ENCODE data around the gene FBXL13.
"Not testable (repeated sequence)": the region's sequence is repeated elsewhere in the genome, so short reads cannot be mapped to it uniquely, and the experiment has no call there.

The FBXL13 gene

GRCh38 chr7:102849538-102849937 lies 225.1 kb downstream of the FBXL13 start:
- DNase-seq (ENCODE audit: low spot score) = no peak

- no peak for DNase-seq (ENCODE audit: low spot score)
Measured at GRCh38 chr7:102849079-102849478, 225.5 kb downstream of the FBXL13 start.

- DNase-seq (ENCODE audit: low spot score) = no peak
Measured at GRCh38 chr7:102845346-102845745, 229.2 kb downstream of the FBXL13 start.

DNA sequence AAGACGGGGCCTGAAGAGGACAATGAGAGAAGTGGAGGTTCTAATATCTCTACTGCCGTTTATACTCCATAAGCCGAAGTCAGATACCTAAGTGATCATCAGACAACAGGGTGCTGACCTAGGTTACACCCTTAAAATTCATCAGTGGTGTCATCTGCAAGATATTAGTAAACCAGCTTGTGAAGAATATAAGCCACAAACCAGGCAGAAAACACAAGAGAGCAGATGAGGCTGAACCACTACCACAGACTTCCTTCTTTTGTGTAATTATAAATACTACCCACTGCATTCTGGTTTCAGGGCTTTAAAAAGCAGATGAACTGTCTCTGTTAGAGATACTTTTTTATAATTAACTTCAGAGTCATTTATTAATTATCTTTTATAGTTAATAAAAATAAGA lies 230.7 kb downstream of the FBXL13 start:
- no peak for DNase-seq (ENCODE audit: low spot score)

GRCh38 chr7:102842284-102842683 lies 232.3 kb downstream of the FBXL13 start:
- no peak for DNase-seq (ENCODE audit: low spot score)

DNA sequence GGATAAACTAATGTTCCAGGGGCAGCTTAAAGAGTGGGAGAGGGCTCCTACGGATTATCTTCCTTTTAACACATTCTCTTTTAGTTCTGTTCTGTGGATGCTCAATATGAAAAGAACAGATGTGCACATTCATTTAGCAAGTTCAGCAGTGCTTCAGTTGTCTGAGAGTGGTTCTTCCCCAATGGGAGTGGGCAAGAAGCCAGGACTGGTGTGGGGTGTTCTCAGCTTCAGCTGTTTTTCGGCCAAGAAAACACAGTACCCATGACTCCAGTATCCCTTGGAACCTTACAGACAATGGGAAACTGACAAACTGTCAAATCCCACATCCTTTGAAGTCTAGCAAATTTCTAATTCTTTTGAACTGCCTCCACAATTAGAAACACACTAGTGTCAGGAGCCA lies 233.3 kb downstream of the FBXL13 start:
- DNase-seq (ENCODE audit: low spot score) = no peak

GRCh38 chr7:102840404-102840803 lies 234.2 kb downstream of the FBXL13 start:
- DNase-seq (ENCODE audit: low spot score) = no peak

- not testable (repeated sequence) for DNase-seq (ENCODE audit: low spot score)
Measured at GRCh38 chr7:102838572-102839101, 236.0 kb downstream of the FBXL13 start.

GRCh38 chr7:102837802-102838201 lies 236.8 kb downstream of the FBXL13 start:
- DNase-seq (ENCODE audit: low spot score) = no peak

- no peak for DNase-seq (ENCODE audit: low spot score)
Measured at GRCh38 chr7:102836977-102837376, 237.6 kb downstream of the FBXL13 start.

GRCh38 chr7:102836191-102836919 lies 238.2 kb downstream of the FBXL13 start:
- DNase-seq (ENCODE audit: low spot score) = peak; percentile 94

- DNase-seq (ENCODE audit: low spot score) = peak; percentile 96
Measured at GRCh38 chr7:102834999-102835398, 239.6 kb downstream of the FBXL13 start.

DNA sequence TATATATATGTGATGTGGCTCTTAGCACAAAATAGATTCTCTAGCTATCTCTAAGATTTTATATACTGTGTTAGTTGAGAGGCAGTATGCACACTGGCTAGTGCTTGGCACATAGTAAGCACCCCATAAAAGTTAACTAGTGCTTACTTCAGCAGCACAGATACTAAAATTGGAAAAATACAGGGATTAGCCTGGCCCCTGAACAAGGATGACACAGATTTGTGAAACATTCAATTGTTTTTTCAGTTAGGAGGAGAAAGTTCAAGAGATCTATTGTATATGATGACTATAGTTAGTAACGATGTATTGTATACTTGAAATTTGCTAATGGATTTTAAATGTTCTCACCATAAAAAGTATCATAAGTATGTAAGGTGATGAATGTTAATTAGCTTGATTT lies 240.1 kb downstream of the FBXL13 start:
- DNase-seq (ENCODE audit: low spot score) = no peak

DNA sequence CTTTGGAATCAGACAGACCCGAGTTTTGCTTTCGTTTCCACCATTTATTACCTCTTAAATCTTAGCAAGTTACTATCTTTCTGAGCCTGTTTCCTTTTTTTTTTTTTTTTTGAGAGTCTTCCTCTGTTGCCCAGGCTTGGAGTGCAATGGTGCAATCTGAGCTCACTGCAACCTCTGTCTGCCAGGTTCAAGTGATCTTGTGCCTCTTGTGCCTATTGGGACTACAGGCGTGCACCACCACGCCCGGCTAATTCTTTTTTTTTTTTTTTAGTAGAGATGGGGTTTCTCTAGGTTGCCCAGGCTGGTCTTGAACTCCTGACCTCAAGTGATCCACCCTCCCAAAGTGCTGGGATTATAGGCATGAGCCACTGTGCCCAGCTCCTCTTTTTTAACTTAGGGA lies 241.3 kb downstream of the FBXL13 start:
- no peak for DNase-seq (ENCODE audit: low spot score)

DNA sequence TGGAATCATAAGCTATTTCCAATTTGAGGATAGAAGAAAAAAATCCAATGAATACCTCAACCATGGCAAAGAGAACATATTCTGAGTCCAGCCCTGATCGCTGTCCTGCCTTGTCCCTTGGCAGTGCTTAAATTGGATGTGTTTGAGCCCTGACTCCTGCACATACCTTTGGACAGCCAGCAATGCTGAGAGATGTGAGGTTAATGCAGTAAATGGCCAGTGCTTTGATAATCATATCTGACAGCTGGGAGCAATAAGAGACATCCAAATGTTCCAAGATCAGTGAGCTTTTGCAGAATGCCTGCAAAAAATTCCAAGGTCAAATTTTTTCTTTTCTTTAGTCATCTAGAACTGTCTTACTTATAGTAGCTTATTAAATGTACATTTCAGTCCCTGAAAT lies 241.9 kb downstream of the FBXL13 start:
- DNase-seq (ENCODE audit: low spot score) = no peak

- DNase-seq (ENCODE audit: low spot score) = no peak
Measured at GRCh38 chr7:102830197-102830596, 244.4 kb downstream of the FBXL13 start.

DNA sequence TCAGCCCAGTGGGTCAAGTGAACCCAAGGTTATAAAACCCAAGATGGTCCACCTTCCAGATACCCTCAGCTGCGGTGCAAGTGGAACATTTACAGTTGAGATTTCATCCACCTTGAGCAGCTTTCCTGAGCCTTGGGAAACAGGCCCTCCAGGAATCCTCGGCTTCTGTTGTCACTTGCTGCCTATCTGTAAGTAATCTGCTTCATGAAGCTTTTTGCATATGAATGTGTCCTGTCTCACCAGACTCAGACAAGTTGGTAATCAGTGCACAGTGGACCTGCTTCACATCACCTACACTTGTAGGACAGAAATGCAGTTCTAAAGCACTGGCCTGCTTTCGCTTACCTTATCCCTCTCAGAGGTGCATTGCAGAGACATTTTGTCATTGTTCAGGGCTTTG lies 245.5 kb downstream of the FBXL13 start:
- no peak for DNase-seq (ENCODE audit: low spot score)

GRCh38 chr7:102828286-102828685 lies 246.3 kb downstream of the FBXL13 start:
- DNase-seq (ENCODE audit: low spot score) = no peak

GRCh38 chr7:102823390-102824119 lies 251.0 kb downstream of the FBXL13 start:
- no peak for DNase-seq (ENCODE audit: low spot score)

- DNase-seq (ENCODE audit: low spot score) = no peak
Measured at GRCh38 chr7:102821994-102822747, 252.4 kb downstream of the FBXL13 start.

GRCh38 chr7:102819151-102819550 lies 255.4 kb downstream of the FBXL13 start:
- no peak for DNase-seq (ENCODE audit: low spot score)

All from RKO (cell line).